Putamen (tissue), 1 donor: ENCODE measurements around the gene OR5T3.
"Not testable (repeated sequence)": the region's sequence is repeated elsewhere in the genome, so short reads cannot be mapped to it uniquely, and the experiment has no call there.

Experiments used
- DNase-seq: peaks from one replicate; pipeline ENCODE4 v3.0.0-alpha.2; 2016; ENCODE audit warnings: low spot score

OR5T3 gene

GRCh38 chr11:56251954-56252353, at the start of gene OR5T3:
Gene OR5T3 (plus strand): TSS chr11:56252254. CDS start chr11:56252254, 0 bp downstream.
- no peak for DNase-seq

GRCh38 chr11:56207790-56208189, 44.3 kb upstream of the OR5T3 start:
- DNase-seq, result no peak

- DNase-seq, result no peak
Observed at GRCh38 chr11:56214537-56214936, 37.5 kb upstream of the OR5T3 start.

GRCh38 chr11:56219735-56220134, 32.3 kb upstream of the OR5T3 start:
- not testable (repeated sequence) for DNase-seq

GRCh38 chr11:56234155-56234554, 17.9 kb upstream of the OR5T3 start, which contains the start of gene OR5T2:
Gene OR5T2 (minus strand): TSS chr11:56234255. CDS start chr11:56233062, 1,193 bp downstream.
- no peak for DNase-seq

GRCh38 chr11:56271092-56271491, 19.0 kb downstream of the OR5T3 start:
- no peak for DNase-seq

- DNase-seq, result no peak
Observed at GRCh38 chr11:56273854-56274253, 21.8 kb downstream of the OR5T3 start, which contains the start of gene OR5T1. Gene OR5T1 (plus strand): TSS chr11:56274154. CDS start chr11:56275639, 1,485 bp downstream.

GRCh38 chr11:56292154-56292553, 40.1 kb downstream of the OR5T3 start, which contains the start of gene OR8H1:
Gene OR8H1 (minus strand): TSS chr11:56292254. CDS start chr11:56291062, 1,192 bp downstream.
- no peak for DNase-seq

GRCh38 chr11:56296898-56297297, 44.8 kb downstream of the OR5T3 start:
- no peak for DNase-seq
